ENCODE results near the gene IL24.

DNA sequence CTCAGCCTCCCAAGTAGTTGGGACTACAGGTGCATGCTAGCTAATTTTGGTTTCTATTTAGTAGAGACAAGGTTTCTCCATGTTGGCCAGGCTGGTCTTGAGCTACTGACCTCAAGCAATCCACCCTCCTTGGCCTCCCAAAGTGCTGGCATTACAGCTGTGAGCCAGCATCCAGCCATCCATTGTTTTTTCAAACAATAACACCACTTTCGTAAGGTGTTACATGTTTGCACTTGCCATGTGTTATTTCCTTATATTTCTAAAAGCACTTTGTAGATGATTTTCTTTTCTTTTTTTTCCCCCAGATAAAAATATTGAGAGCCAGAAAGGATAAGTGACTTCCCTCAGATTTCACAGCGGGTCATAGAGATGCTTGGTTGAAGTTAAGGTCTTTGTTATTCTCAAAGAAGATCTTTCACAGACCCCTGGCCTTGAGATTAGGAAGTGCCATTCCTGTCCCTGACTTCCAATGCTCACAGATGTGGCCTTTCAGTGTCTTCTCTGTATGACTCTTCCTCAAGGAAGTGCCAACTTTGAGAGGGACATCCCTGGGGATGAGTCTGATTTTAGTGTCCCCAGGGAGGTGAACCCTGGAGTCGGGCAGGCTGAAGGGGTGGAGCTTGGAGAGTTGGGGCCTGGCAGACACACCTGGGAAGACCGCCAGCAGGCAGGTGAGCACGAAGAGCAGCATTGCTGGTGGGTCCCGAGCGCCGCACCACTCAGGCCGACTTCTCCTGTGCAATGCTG is 42.8 kb downstream of the IL24 start:
- TF ChIP-seq, protein P1, sequence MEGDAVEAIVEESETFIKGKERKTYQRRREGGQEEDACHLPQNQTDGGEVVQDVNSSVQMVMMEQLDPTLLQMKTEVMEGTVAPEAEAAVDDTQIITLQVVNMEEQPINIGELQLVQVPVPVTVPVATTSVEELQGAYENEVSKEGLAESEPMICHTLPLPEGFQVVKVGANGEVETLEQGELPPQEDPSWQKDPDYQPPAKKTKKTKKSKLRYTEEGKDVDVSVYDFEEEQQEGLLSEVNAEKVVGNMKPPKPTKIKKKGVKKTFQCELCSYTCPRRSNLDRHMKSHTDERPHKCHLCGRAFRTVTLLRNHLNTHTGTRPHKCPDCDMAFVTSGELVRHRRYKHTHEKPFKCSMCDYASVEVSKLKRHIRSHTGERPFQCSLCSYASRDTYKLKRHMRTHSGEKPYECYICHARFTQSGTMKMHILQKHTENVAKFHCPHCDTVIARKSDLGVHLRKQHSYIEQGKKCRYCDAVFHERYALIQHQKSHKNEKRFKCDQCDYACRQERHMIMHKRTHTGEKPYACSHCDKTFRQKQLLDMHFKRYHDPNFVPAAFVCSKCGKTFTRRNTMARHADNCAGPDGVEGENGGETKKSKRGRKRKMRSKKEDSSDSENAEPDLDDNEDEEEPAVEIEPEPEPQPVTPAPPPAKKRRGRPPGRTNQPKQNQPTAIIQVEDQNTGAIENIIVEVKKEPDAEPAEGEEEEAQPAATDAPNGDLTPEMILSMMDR (conservative IDR thresholded peaks at IDR 0.05 in 1 of 2, IDR thresholded peaks at IDR 0.05 in 1 of 2; ENCODE audit: low read depth in 1 of 2, low read length in 2 of 2): no peak
- TF ChIP-seq EZH2 (IDR thresholded peaks at IDR 0.05; ENCODE audit: low read length, missing control alignments): no peak
